ENCODE measurements around the gene TNIK.

Gene TNIK

GRCh38 chr3:171401432-171401831, 58.8 kb downstream of the TNIK start:
- H3K4ac ChIP-seq (ENCODE audit: low read depth in 1 of 2, low read length in 2 of 2) = no peak overlapping the region
- H2AFZ ChIP-seq (ENCODE audit: low read depth, low read length) = no peak overlapping the region
- H3K9me3 ChIP-seq (ENCODE audit: control insufficient read depth, low read length) = no peaks in the 10 kb centered on the region
- no peak overlapping the region for H2BK15ac ChIP-seq (ENCODE audit: low read depth, poor library complexity, severe bottlenecking)
- no peaks in the 10 kb centered on the region for H3K36me3 ChIP-seq (ENCODE audit: control insufficient read depth in 1 of 2, insufficient read depth in 2 of 2, low read depth in 1 of 2, low read length in 2 of 2)
- no peak overlapping the region for H3K23ac ChIP-seq (ENCODE audit: low read length in 2 of 2)
- no peaks in the 10 kb centered on the region for H3K27me3 ChIP-seq (ENCODE audit: control insufficient read depth in 1 of 2, insufficient read depth in 1 of 2, low read length in 2 of 2)
- no peak overlapping the region for H2BK120ac ChIP-seq (ENCODE audit: low read depth, low read length)
- H3K18ac ChIP-seq (ENCODE audit: low read depth in 1 of 2, low read length in 2 of 2) = no peak overlapping the region
- no peak overlapping the region for H4K8ac ChIP-seq (ENCODE audit: low read length)
- H3K9ac ChIP-seq (ENCODE audit: low read length) = no peak overlapping the region
- H2BK5ac ChIP-seq (ENCODE audit: low read depth, low read length, poor library complexity, severe bottlenecking) = no peak overlapping the region
- no peak for DNase-seq
- H4K91ac ChIP-seq (ENCODE audit: low read length) = no peak overlapping the region
- H3K14ac ChIP-seq (ENCODE audit: low read length in 2 of 2) = no peak overlapping the region
- no peak overlapping the region for H3K27ac ChIP-seq (ENCODE audit: low read length, poor library complexity, severe bottlenecking)
- 93% methylated on average over 1 of the region's 1 CpG for WGBS
- H3K79me1 ChIP-seq (replicated peaks; ENCODE audit: low read length, poor library complexity, severe bottlenecking) = peaks cover 38% of the 10 kb centered on the region
- no peaks in the 10 kb centered on the region for H3K4me1 ChIP-seq (ENCODE audit: control insufficient read depth, insufficient read depth, low read depth, low read length)
- no peak overlapping the region for H2BK12ac ChIP-seq (ENCODE audit: low read length in 2 of 2)
- H2AK5ac ChIP-seq (ENCODE audit: low read length, severe bottlenecking) = no peak overlapping the region
- no peak overlapping the region for H3K4me3 ChIP-seq (ENCODE audit: insufficient read depth in 1 of 2, low read depth in 1 of 2, low read length in 2 of 2)
- H3K4me2 ChIP-seq (ENCODE audit: low read length, poor library complexity, severe bottlenecking) = no peak overlapping the region

DNA sequence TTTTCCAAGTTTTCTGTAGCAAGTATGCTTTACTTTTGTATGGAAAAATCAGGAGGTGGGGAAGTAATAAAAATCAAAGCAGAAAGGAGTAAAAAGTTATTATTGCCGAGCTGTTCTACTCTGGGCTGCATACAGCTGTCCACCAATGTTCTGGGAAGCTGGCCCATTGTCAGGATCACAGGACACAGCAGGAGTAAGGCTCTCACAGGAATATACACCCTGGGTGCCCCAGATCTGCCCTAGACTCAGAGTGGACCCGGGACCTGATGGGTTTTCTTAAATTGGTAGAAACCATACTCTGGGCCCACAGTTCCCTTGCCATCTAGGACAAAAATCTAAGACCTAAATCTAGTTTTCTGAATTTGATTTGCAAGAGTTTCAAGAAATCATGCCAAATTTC, 60.4 kb downstream of the TNIK start:
- Histone ChIP-seq H2AFZ (ENCODE audit: low read depth, low read length) (no peak overlapping the region), H4K91ac (ENCODE audit: low read length) (no peak overlapping the region), H2BK120ac (ENCODE audit: low read depth, low read length) (no peak overlapping the region), H3K18ac (ENCODE audit: low read depth in 1 of 2, low read length in 2 of 2) (no peak overlapping the region), H3K9me3 (ENCODE audit: control insufficient read depth, low read length) (no peaks in the 10 kb centered on the region), H3K9ac (ENCODE audit: low read length) (no peak overlapping the region), H3K4me3 (ENCODE audit: insufficient read depth in 1 of 2, low read depth in 1 of 2, low read length in 2 of 2) (no peak overlapping the region), H3K4me2 (ENCODE audit: low read length, poor library complexity, severe bottlenecking) (no peak overlapping the region), H2BK12ac (ENCODE audit: low read length in 2 of 2) (no peak overlapping the region), H3K4me1 (ENCODE audit: control insufficient read depth, insufficient read depth, low read depth, low read length) (no peaks in the 10 kb centered on the region), H2BK5ac (ENCODE audit: low read depth, low read length, poor library complexity, severe bottlenecking) (no peak overlapping the region), H3K4ac (ENCODE audit: low read depth in 1 of 2, low read length in 2 of 2) (no peak overlapping the region), H3K14ac (ENCODE audit: low read length in 2 of 2) (no peak overlapping the region), H3K27me3 (ENCODE audit: control insufficient read depth in 1 of 2, insufficient read depth in 1 of 2, low read length in 2 of 2) (no peaks in the 10 kb centered on the region), H3K79me1 (replicated peaks; ENCODE audit: low read length, poor library complexity, severe bottlenecking) (peaks cover 33% of the 10 kb centered on the region), H3K23ac (ENCODE audit: low read length in 2 of 2) (no peak overlapping the region), H2BK15ac (ENCODE audit: low read depth, poor library complexity, severe bottlenecking) (peak overlapping the region; percentile 20), H3K36me3 (ENCODE audit: control insufficient read depth in 1 of 2, insufficient read depth in 2 of 2, low read depth in 1 of 2, low read length in 2 of 2) (no peaks in the 10 kb centered on the region), H3K27ac (ENCODE audit: low read length, poor library complexity, severe bottlenecking) (no peak overlapping the region), H4K8ac (ENCODE audit: low read length) (no peak overlapping the region), H2AK5ac (ENCODE audit: low read length, severe bottlenecking) (no peak overlapping the region)
- 92% methylated on average over 2 of the region's 2 CpGs for WGBS
- no peak for DNase-seq

DNA sequence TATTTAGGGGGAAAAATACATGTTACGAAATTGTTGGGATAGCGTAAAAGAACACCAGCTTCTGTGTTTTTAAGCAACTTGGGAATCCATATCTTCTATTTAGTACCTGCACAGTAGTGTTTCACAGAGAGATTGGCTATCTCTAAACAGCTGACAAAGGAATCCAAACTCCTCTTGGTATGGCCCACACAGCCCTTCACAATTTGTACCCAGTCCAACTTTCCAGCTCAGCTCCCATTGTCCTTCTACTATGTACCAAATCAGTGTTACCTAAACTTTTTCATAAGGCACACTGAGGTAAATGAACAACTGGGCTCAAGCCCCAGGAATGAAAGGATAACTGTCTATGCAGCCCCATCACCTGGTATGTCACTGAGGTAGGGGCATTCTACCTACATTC, 61.9 kb downstream of the TNIK start:
- peaks cover 1% of the 10 kb centered on the region for H3K4me1 ChIP-seq (ENCODE audit: control insufficient read depth, insufficient read depth, low read depth, low read length)
- WGBS = 100% methylated on average over 2 of the region's 2 CpGs
- no peak overlapping the region for H2BK12ac ChIP-seq (ENCODE audit: low read length in 2 of 2)
- H2AFZ ChIP-seq (ENCODE audit: low read depth, low read length) = no peak overlapping the region
- H3K9me3 ChIP-seq (ENCODE audit: control insufficient read depth, low read length) = no peaks in the 10 kb centered on the region
- no peak overlapping the region for H2BK120ac ChIP-seq (ENCODE audit: low read depth, low read length)
- H3K9ac ChIP-seq (ENCODE audit: low read length) = no peak overlapping the region
- H4K91ac ChIP-seq (ENCODE audit: low read length) = no peak overlapping the region
- H2BK5ac ChIP-seq (ENCODE audit: low read depth, low read length, poor library complexity, severe bottlenecking) = no peak overlapping the region
- no peaks in the 10 kb centered on the region for H3K36me3 ChIP-seq (ENCODE audit: control insufficient read depth in 1 of 2, insufficient read depth in 2 of 2, low read depth in 1 of 2, low read length in 2 of 2)
- H3K18ac ChIP-seq (ENCODE audit: low read depth in 1 of 2, low read length in 2 of 2) = no peak overlapping the region
- H3K23ac ChIP-seq (ENCODE audit: low read length in 2 of 2) = no peak overlapping the region
- no peaks in the 10 kb centered on the region for H3K27me3 ChIP-seq (ENCODE audit: control insufficient read depth in 1 of 2, insufficient read depth in 1 of 2, low read length in 2 of 2)
- H2BK15ac ChIP-seq (ENCODE audit: low read depth, poor library complexity, severe bottlenecking) = no peak overlapping the region
- no peak overlapping the region for H3K4ac ChIP-seq (ENCODE audit: low read depth in 1 of 2, low read length in 2 of 2)
- H3K27ac ChIP-seq (ENCODE audit: low read length, poor library complexity, severe bottlenecking) = no peak overlapping the region
- no peak overlapping the region for H3K4me2 ChIP-seq (ENCODE audit: low read length, poor library complexity, severe bottlenecking)
- H3K14ac ChIP-seq (ENCODE audit: low read length in 2 of 2) = no peak overlapping the region
- H4K8ac ChIP-seq (ENCODE audit: low read length) = no peak overlapping the region
- no peak overlapping the region for H3K4me3 ChIP-seq (ENCODE audit: insufficient read depth in 1 of 2, low read depth in 1 of 2, low read length in 2 of 2)
- H2AK5ac ChIP-seq (ENCODE audit: low read length, severe bottlenecking) = no peak overlapping the region
- no peak for DNase-seq
- peaks cover 34% of the 10 kb centered on the region for H3K79me1 ChIP-seq (replicated peaks; ENCODE audit: low read length, poor library complexity, severe bottlenecking)

- H2AK5ac ChIP-seq (ENCODE audit: low read length, severe bottlenecking) = no peak overlapping the region
- no peaks in the 10 kb centered on the region for H3K36me3 ChIP-seq (ENCODE audit: control insufficient read depth in 1 of 2, insufficient read depth in 2 of 2, low read depth in 1 of 2, low read length in 2 of 2)
- no peak overlapping the region for H3K4me3 ChIP-seq (ENCODE audit: insufficient read depth in 1 of 2, low read depth in 1 of 2, low read length in 2 of 2)
- no peak overlapping the region for H2BK15ac ChIP-seq (ENCODE audit: low read depth, poor library complexity, severe bottlenecking)
- 90% methylated on average over 1 of the region's 3 CpGs for WGBS
- H2AFZ ChIP-seq (ENCODE audit: low read depth, low read length) = no peak overlapping the region
- H3K79me1 ChIP-seq (replicated peaks; ENCODE audit: low read length, poor library complexity, severe bottlenecking) = peaks cover 31% of the 10 kb centered on the region
- H3K23ac ChIP-seq (ENCODE audit: low read length in 2 of 2) = no peak overlapping the region
- no peak overlapping the region for H2BK12ac ChIP-seq (ENCODE audit: low read length in 2 of 2)
- H3K14ac ChIP-seq (ENCODE audit: low read length in 2 of 2) = no peak overlapping the region
- no peak overlapping the region for H3K4me2 ChIP-seq (ENCODE audit: low read length, poor library complexity, severe bottlenecking)
- H4K91ac ChIP-seq (ENCODE audit: low read length) = no peak overlapping the region
- no peak overlapping the region for H3K18ac ChIP-seq (ENCODE audit: low read depth in 1 of 2, low read length in 2 of 2)
- no peaks in the 10 kb centered on the region for H3K27me3 ChIP-seq (ENCODE audit: control insufficient read depth in 1 of 2, insufficient read depth in 1 of 2, low read length in 2 of 2)
- H3K9ac ChIP-seq (ENCODE audit: low read length) = no peak overlapping the region
- no peak overlapping the region for H3K4ac ChIP-seq (ENCODE audit: low read depth in 1 of 2, low read length in 2 of 2)
- H3K4me1 ChIP-seq (ENCODE audit: control insufficient read depth, insufficient read depth, low read depth, low read length) = peaks cover 4% of the 10 kb centered on the region
- H2BK5ac ChIP-seq (ENCODE audit: low read depth, low read length, poor library complexity, severe bottlenecking) = no peak overlapping the region
- DNase-seq = no peak
- no peaks in the 10 kb centered on the region for H3K9me3 ChIP-seq (ENCODE audit: control insufficient read depth, low read length)
- H4K8ac ChIP-seq (ENCODE audit: low read length) = no peak overlapping the region
- no peak overlapping the region for H2BK120ac ChIP-seq (ENCODE audit: low read depth, low read length)
- no peak overlapping the region for H3K27ac ChIP-seq (ENCODE audit: low read length, poor library complexity, severe bottlenecking)
These were observed 63.1 kb downstream of the TNIK start for GRCh38 chr3:171397089-171397488.
